Fibroblast of peridontal ligament (primary cell): Measurements from ENCODE around the gene ZIC1.

ENCODE experiments used
- DNase-seq: peaks from one replicate; pipeline ENCODE4 v3.0.0-alpha.2; 2010; ENCODE audit errors: extremely low read depth

Gene ZIC1

GRCh38 chr3:147380387-147380951 is 28.7 kb upstream of the ZIC1 start:
- no peak for DNase-seq

GRCh38 chr3:147380977-147381376 is 28.2 kb upstream of the ZIC1 start:
- DNase-seq = no peak

GRCh38 chr3:147381596-147381995 is 27.6 kb upstream of the ZIC1 start:
- no peak for DNase-seq

- no peak for DNase-seq
These were observed 25.5 kb upstream of the ZIC1 start for GRCh38 chr3:147383617-147384016.

- DNase-seq = no peak
These were observed 24.7 kb upstream of the ZIC1 start for GRCh38 chr3:147384210-147385058.

- no peak for DNase-seq
These were observed 23.8 kb upstream of the ZIC1 start for GRCh38 chr3:147385059-147386012.

GRCh38 chr3:147387291-147387884 is 21.8 kb upstream of the ZIC1 start:
- no peak for DNase-seq

- no peak for DNase-seq
These were observed 21.1 kb upstream of the ZIC1 start for GRCh38 chr3:147387885-147388699.

- DNase-seq = no peak
These were observed 20.2 kb upstream of the ZIC1 start for GRCh38 chr3:147388700-147389580.

- no peak for DNase-seq
These were observed 19.4 kb upstream of the ZIC1 start for GRCh38 chr3:147389717-147390116.

GRCh38 chr3:147390589-147391569 is 18.3 kb upstream of the ZIC1 start:
- no peak for DNase-seq

- no peak for DNase-seq
These were observed 17.2 kb upstream of the ZIC1 start for GRCh38 chr3:147391781-147392624.

GRCh38 chr3:147392625-147392946 is 16.6 kb upstream of the ZIC1 start:
- DNase-seq = no peak

- no peak for DNase-seq
These were observed 15.8 kb upstream of the ZIC1 start for GRCh38 chr3:147393261-147393942.

GRCh38 chr3:147393943-147394883 is 15.0 kb upstream of the ZIC1 start:
- no peak for DNase-seq

GRCh38 chr3:147394884-147395225 is 14.3 kb upstream of the ZIC1 start:
- DNase-seq = no peak
